GM19240 (cell line): ENCODE data around the gene ZNF142.

Source experiments
- DNase-seq: peaks from one replicate; pipeline ENCODE4 v3.0.0; 2011; ENCODE audit warnings: low spot score; ENCODE audit not compliant: insufficient read length

Gene ZNF142

DNA sequence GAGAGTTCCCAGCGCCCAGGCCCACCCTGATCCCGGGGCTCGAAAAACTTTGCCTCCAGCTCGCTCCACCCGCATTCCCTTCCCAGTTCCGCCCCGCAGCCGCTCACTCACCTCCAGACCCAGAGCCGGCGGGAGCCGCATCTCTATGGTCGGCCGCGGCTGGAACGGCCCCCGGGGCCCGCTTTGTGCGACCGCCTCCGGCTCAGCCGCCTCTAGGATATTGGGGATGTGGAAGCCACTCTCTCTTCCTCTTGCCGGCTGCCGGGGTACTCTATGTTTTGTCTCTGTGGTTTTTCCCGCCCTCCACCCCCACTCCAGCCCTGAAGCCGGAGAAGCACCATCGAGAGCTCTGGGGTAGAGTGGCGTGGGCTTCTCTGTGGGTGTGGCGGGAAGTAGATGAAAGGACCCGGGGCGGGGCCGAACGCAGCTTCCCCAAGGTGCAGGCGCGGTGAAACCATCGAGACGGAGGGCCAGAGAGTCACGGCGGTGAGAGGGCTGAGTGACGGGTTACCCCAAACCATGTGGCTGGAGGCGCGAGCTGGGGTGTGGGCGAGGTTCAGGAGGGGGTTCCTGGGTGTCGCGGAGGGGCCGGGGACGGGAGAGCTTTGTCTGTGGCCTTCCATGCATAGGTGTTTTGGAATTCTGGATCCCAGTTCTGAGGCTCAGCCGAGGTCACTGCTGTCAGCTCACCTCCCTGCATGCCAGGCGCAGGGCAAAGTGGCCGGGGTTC is at the start of gene ZNF142, which contains the start of gene BCS1L:
TSS of gene ZNF142 (minus strand) at position 366 of the 730 bp plus-strand sequence. CDS start 3,194 bp downstream, outside the sequence.
TSS of gene BCS1L (plus strand) at position 426 of the 730 bp plus-strand sequence. CDS start 1,305 bp downstream, outside the sequence.
- DNase-seq: peak; percentile 93

DNA sequence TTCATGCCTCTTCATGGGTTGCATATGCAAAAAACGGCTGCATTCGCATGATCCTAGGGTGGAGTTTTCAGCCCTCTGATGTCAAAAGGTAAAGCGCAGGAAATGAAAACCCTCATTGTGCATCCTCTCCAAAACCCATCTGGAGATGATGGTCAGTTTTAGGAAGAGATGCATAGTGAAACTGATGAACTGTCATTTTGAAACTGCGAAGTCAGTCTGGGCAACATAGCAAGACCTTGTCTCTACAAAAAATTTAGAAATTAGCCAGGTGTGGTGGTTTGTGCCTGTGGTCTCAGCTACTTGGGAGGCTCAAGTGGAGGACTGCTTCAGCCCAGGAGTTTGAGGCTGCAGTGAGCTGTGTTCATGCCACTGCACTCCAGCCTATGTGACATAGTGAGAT is 48.7 kb upstream of the ZNF142 start:
- peak; percentile 45 for DNase-seq

DNA sequence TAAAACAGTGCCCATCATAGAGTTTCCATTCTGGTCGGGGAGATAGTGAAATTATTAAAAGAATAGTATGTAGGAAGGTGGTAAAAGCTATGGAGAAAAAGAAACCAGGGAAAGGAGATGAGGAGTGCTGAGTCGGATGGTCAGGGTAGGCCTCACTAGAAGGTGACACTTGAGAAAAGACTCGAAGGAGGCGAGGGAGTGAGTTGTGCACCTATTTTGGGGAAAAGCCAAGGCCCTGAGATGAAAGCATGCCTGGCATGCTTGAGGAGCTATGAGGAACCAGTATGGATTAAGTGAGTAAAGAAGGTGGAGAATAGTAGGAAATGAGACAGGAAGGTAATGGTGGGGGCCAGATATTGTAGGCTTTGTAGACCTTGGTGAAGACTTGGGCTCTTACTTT is 43.9 kb upstream of the ZNF142 start:
- DNase-seq: no peak

DNA sequence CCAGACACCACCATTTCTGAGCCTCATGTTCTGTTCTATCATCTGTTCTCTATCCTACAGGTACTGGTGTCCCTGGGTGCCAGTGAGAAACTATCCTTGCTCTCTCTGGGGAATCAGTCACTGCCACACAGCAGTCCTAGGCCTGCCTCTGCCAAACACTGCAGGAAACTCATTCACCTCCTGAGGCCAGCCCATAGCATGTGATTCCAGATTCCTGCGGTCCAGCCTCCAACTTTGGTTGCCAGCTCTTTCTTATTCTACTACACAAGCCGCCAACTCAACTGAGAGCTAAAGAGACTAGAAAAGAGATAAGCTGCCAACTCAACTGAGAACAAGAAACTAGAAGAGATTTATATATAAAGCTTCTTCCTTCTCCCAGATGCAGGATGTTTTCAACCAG is 42.4 kb upstream of the ZNF142 start:
- DNase-seq: no peak

GRCh38 chr2:218698885-218699284 is 39.5 kb upstream of the ZNF142 start:
- DNase-seq: no peak

DNA sequence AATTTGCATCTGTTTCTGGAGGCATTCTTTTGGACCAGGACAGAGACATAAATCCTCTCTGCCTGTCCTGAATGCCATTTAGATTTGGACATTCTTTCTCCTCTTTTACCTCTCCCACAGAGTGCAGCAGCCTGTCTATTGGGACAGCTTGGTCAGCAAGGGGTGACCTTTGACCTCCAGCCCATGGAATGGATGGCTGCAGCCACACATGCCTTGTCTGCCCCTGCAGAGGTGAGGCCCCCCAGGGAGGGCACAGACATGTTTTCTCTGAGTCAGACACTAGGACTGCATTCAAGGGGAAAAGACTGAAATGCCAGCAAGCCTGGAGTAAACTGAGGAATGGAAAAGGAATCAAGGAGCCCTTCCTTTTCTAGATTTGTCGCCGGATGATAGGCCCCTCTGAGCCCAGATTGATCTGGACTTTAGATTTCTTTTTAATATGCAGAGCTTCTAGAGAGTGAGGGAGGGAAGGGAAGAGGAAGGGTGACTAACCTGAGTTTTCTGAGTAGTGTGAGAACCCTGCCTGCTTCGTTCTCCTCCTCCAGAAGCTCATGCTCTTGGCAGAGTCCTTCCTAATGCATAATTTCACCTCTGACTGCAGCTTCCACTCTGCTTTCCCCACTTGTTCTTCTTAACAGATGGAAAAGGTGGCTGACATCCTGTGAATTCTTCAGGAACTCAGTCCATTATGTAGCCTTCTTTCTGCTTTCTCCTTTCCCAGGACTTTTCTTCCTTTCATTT is 35.2 kb upstream of the ZNF142 start:
- no peak for DNase-seq

DNA sequence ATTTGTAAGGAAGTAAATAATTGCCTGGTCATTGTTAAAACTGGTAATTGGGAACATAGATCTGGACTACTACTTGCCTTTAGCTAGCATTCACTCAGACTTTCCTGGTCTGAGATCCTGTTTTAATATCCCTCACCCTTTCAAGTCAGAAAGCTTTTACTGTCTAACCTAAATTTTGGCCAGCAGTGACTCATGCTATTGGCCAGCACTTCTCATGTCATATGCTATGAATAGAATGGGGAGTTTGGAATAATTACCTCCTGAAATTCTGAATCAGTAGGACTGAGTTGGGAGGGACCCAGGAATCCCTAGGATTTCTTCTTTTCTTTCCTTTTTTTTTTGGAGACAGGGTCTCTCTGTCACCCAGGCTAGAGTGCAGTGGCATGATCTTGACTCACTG is 31.8 kb upstream of the ZNF142 start:
- no peak for DNase-seq

DNA sequence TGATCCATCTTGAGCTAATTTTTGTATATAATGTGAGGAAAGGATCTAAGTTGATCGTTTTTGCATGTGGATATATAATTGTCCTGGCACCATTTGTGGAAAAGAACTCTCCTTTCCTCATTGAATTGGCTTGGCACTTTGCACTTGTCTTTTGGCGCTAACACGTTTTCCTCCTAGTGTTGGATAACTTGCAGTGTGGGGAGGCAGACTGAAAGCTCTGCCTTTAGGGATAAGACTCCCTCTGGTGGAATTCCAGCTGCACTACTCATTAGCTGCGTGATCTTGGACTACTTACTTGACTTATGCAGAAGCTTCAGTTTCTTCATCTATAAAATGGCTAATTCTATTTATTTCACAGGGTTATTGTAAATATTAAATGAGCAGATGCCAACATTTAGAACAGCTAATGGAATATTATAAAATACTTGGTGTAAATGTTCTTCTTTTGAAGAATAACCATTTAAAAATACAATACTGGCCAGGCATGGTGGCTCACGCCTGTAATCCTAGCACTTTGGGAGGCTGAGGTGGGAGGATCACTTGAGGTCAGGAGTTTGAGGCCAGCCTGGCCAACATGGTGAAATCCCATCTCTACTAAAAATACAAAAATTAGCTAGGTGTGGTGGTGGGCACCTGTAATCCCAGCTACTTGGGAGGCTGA is 28.1 kb upstream of the ZNF142 start:
- peak; percentile 34 for DNase-seq

DNA sequence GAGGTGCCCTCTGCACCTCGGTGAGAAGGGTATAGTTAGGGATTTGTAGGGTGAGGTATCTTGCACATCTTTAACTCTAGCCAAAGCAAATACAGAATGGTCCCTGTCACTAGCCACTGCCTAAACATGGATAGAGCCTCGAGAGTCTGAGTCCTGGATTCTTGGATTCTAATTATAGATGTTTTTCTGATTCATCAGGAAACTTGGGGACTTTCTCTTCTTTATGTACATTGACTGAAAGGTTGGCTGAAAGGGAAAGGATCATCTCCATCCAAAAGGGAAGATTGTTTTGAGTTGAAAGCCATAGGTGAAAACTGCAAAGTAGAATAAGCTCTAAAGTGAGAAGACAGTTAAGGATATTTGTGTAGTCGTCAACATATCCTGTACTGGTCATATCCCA is 20.6 kb upstream of the ZNF142 start:
- no peak for DNase-seq

DNA sequence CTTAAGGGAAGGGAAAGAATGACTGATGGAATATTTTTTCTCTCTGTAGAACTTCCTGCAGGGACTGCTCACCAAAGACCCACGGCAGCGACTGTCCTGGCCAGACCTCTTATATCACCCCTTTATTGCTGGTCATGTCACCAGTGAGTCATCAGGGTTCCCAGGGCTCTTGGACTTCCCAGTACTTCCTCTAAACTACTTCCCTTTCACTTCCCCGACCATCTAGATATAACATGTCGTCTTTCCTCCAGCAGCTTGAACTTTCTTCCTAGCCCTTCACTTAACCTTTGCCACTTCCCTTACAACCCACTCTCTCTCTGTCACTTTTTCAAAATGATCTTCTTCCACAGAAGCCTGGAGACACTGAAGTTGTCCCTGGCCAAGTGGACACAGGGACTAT is 19.7 kb upstream of the ZNF142 start:
- DNase-seq: no peak

- peak; percentile 92 for DNase-seq
Measured at GRCh38 chr2:218671654-218672566, 12.5 kb upstream of the ZNF142 start, which contains the start of the genes RNF25 and STK36. RNF25 (minus strand) TSS chr2:218672002; CDS start chr2:218671970, 32 bp downstream. STK36 (plus strand) TSS chr2:218672086; CDS start chr2:218672830, 744 bp downstream.

DNA sequence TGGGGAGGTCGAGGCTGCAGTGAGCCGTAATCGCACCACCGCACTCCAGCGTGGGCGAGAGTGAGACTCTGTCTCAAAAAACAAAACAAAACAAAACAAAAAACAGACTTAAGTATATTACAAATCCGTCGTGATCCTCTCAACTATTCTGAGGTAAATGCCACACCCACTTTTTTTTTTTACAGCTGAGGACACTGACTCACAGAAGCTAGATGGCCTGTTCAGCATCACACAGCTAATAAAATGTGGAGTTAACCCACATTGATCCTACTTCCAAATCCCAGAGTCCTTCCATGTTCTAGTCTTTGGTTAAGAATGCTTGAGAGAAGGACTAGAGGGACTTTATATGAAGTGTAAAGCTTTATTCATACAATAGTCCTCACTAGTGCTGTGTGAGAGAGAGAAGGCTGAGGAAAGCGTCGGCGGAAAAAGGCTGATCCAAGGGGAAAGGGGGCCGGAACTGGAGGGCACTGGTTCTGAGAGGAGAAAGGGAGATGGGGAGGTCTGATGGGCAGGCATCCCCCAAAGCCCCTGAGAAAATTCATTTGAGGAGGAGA is 11.8 kb upstream of the ZNF142 start:
- no peak for DNase-seq

- DNase-seq: no peak
Measured at GRCh38 chr2:218664653-218665052, 5.2 kb upstream of the ZNF142 start.

GRCh38 chr2:218663901-218664300 is 4.5 kb upstream of the ZNF142 start:
- DNase-seq: no peak

- DNase-seq: no peak
Measured at GRCh38 chr2:218662827-218663226, 3.4 kb upstream of the ZNF142 start.

- DNase-seq: no peak
Measured at GRCh38 chr2:218662377-218662776, 3.0 kb upstream of the ZNF142 start.

DNA sequence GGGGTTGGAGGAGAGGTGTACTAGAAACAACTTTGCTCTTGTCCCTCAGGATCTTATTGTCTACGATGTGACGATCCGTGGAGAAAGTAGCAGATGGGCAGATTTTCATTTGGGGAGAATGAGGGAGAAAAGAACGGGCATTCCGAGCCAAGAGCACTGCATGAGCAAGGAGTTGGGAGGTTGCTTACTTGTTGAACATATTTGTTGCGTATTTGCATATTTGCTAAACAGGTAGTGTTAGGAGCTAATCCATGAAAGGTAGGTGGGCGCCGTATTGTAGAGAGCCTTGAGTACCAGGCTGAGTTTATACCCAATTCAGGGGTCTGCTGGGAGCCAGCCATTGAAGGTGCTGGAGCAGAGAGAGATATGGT is 550 bp upstream of the ZNF142 start:
- DNase-seq: no peak

DNA sequence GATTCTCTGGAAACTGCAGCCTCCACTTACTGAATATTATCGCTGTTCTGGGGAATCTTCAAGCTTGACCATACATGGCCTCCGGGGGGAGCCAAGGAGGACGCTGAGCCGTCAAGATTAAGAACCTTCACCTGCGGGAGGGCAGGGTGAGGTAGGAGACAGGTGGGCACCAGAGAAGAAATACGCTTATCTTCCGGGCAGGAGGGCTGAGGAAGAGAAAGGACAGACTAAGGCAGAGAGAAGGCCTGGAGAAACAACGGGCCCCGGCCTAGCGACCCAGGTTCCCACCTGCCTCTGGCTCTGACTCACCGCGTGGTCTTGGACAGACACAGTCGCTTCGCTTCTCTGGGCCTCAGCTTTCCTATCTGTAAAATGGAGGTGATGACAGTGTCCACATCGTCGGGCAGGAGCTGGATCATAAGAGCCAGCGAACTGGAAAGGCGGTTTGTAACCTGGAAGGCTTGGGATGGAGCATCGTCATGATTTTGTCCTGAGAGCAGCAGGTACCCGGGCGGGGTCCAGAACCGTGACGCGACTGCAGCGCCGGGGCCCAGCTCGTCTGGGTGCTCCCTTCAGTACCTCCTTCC is 659 bp downstream of the ZNF142 start:
- peak; percentile 23 for DNase-seq

DNA sequence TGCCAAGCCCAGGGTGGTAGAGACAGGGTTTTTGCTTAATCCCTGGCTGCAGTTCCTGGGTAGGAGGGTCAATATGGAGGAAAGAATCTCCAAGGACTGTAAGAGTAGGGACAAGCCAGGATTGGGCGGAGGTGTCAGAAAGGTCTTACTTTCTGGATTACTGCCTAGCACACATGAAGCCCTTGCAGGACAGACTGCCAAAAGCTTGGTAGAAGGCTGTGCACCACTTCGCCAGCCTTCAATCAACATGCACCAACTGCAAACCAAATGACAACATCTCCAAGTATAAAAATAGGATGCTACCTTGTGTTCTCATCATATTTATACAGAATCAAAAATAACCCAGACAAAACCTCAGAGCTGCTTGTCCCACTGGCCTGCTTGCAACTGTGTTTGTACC is 3.7 kb downstream of the ZNF142 start:
- no peak for DNase-seq

DNA sequence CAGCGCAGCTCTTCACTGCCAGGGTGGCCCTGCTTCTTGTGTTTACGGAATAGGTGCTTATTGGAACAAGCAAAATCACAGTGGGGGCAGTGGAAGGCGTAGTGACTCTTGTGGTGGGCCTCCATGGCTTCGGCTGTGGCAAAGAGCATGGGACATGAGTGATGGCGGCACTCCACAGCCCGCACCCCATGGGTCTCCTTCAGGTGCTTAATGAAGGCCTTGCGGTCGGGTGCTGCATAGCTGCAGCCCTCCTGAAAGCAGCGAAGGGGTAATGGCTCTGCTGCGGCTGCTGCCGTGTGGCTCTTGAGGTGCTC is 10.7 kb downstream of the ZNF142 start:
- DNase-seq: no peak
